Urothelium cell line (cell line): ENCODE measurements around the gene ASPSCR1.

ENCODE experiments used
- DNase-seq: peaks from one replicate; pipeline ENCODE4 v3.0.0; 2011; ENCODE audit warnings: low spot score, mixed read lengths
- FAIRE-seq: peaks from 2 replicates; lab custom pipeline; 2011; peaks lifted over from hg19 to GRCh38; lab: Jason Lieb, UNC

Gene ASPSCR1

GRCh38 chr17:82011617-82012187 lies 34.3 kb downstream of the ASPSCR1 start:
- no peak for FAIRE-seq

GRCh38 chr17:82012261-82012639 lies 34.8 kb downstream of the ASPSCR1 start:
- DNase-seq (no peak), FAIRE-seq (no peak)

More at GRCh38 chr17:82011617-82012187, 34.3 kb downstream of the ASPSCR1 start:
- no peak for DNase-seq

- FAIRE-seq = peak; percentile 5
- DNase-seq = no peak
Observed at GRCh38 chr17:82012640-82013295, 35.3 kb downstream of the ASPSCR1 start.

- FAIRE-seq = no peak
- no peak for DNase-seq
Observed at GRCh38 chr17:82013341-82013740, 35.9 kb downstream of the ASPSCR1 start.

- DNase-seq (no peak), FAIRE-seq (peak; percentile 35)
Observed at GRCh38 chr17:82013772-82014321, 36.4 kb downstream of the ASPSCR1 start.

GRCh38 chr17:82014432-82014831 lies 37.0 kb downstream of the ASPSCR1 start:
- DNase-seq (no peak), FAIRE-seq (no peak)

GRCh38 chr17:82014971-82015310 lies 37.5 kb downstream of the ASPSCR1 start:
- FAIRE-seq = no peak
- no peak for DNase-seq

GRCh38 chr17:82015311-82015971 lies 38.0 kb downstream of the ASPSCR1 start:
- no peak for DNase-seq
- FAIRE-seq = peak; percentile 40

GRCh38 chr17:82016061-82016874 lies 38.8 kb downstream of the ASPSCR1 start:
- FAIRE-seq (no peak), DNase-seq (no peak)

- FAIRE-seq (no peak), DNase-seq (no peak)
Observed at GRCh38 chr17:82016875-82017459, 39.5 kb downstream of the ASPSCR1 start.

GRCh38 chr17:82017612-82018151 lies 40.3 kb downstream of the ASPSCR1 start:
- FAIRE-seq (no peak), DNase-seq (no peak)

GRCh38 chr17:82018152-82018988 lies 40.9 kb downstream of the ASPSCR1 start:
- FAIRE-seq = no peak
- DNase-seq = no peak

GRCh38 chr17:82018989-82019689 lies 41.7 kb downstream of the ASPSCR1 start:
- FAIRE-seq = peak; percentile 46

GRCh38 chr17:82019690-82020571 lies 42.5 kb downstream of the ASPSCR1 start:
- DNase-seq (peak; percentile 79), FAIRE-seq (peak; percentile 9)

More at GRCh38 chr17:82018989-82019689, 41.7 kb downstream of the ASPSCR1 start:
- no peak for DNase-seq

- DNase-seq = no peak
- peak; percentile 5 for FAIRE-seq
Observed at GRCh38 chr17:82020572-82021106, 43.2 kb downstream of the ASPSCR1 start.

- peak; percentile 73 for DNase-seq
- FAIRE-seq = peak; percentile 91
Observed at GRCh38 chr17:82021107-82021899, 43.9 kb downstream of the ASPSCR1 start.

- no peak for DNase-seq
- no peak for FAIRE-seq
Observed at GRCh38 chr17:82021900-82022309, 44.5 kb downstream of the ASPSCR1 start.
